Germinal center (tissue), 1 donor: ENCODE measurements around the gene PRDM16.
A peak's percentile ranks its signal among the peaks of the same experiment; 100 is the strongest.
"Not testable (repeated sequence)": the region's sequence is repeated elsewhere in the genome, so short reads cannot be mapped to it uniquely, and the experiment has no call there.

Source experiments
- DNase-seq: peaks from one replicate; pipeline ENCODE4 v3.0.0; 2012; ENCODE audit warnings: mixed read lengths, low spot score

The PRDM16 gene

GRCh38 chr1:3282186-3282585 lies 213.2 kb downstream of the PRDM16 start:
- no peak for DNase-seq

DNA sequence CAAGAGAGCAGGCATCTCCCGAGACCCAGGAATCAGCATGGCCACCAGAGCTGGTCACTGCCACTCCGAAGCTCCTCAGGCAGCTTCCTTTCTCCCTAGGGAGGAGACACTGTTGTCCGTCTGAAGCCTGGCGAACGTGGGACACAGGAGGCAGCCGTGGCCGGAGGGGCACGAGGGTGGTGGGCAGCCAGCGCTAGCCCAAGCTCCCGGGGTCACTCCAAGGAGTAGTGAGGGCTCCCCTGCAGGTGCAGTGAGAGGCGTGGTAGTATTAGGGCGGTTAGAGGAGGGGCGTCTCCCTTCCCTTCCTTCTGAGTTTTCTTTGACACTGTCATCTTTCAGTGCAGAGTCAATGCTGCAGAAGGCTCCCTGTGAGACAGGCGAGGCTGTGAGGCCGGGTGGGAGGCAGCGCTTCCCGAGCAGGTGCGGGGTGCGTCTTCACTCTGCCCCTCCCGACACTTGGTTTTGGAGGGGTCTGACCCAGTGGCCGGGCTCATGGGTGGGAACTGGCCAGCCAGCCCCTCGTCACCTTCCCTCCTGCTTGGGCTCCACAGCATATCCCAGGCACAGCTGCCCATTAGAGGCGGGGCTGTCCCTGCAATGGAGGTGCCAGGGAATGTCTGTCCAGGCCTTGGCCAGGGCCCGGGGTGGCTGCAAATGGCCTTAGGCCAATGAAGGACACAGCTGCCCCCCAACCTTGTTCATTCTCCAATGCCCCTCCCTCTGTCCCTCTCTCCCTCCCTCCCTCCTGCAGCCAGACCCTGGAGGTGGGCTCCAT lies 213.8 kb downstream of the PRDM16 start:
- no peak for DNase-seq

DNA sequence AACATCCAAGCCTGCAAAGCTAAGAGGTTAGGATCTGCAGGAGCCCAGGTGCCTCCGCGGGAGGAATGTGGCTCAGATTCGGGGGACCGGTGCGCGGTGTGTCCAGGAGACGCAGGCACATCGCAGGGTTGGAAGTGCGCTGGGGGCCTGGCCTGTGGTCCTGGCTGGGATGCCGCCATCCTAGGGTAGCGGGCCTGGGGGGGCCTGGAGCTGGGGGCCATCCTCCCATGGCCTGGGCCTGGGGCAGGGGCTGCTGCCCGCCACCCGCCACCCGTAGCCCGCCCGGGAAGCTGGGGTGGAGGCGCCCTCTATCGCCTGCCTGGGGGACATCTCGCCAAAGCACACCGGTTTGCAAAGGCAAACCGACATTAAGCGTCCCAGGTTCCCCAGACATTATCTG lies 214.8 kb downstream of the PRDM16 start:
- peak; percentile 13 for DNase-seq

DNA sequence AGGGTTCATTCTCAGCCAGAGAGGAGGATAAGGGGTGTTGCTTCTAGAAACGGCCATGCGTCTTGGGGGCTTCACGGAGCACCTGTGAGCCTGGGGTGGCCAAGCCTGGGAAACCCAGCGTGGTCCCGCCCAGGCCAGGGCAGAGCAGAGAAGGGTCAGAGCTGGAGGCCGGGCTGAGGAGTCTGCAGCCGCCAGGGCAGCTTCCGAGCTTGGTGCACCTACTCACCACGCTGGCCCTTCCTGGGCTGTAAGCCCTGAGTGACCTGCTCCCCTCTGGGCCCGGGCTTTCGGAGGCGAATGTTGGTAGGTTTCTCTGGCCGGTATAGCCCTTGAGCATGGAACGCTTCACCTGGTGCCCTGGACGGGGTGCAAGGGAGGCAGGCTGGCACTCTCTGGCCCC lies 215.7 kb downstream of the PRDM16 start:
- no peak for DNase-seq

DNA sequence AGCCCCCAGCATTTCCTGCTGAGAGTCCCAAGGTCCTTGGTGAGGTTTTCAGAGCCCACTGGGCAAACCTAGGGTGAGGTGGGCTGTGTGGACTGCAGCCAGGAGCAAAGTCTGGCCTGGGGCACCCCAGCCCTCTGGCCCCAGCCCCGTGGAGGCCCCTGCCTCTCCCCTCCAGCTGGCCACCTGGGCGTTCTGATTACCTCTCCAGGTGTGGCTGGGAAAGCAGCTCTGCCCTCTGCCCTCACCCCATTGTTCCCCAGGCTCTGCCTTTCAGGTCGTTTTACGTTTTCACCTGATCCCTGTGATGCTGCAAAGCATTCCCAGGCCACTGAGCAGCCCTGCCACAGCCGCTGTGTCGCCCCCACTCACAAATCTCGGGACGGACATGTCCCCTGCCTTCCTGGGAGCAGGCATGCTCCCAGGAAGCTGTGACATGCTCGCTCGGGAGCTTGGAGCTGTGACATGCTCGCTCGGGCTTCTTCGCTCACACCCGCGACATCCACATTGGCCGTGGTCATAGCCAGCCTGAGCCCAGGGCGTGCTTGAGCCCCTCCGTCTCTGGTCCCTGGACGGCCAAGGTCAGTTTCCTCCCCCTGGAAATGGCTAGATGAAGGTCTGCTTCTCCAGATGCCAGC lies 216.2 kb downstream of the PRDM16 start:
- no peak for DNase-seq

GRCh38 chr1:3287095-3287494 lies 218.1 kb downstream of the PRDM16 start:
- not testable (repeated sequence) for DNase-seq

DNA sequence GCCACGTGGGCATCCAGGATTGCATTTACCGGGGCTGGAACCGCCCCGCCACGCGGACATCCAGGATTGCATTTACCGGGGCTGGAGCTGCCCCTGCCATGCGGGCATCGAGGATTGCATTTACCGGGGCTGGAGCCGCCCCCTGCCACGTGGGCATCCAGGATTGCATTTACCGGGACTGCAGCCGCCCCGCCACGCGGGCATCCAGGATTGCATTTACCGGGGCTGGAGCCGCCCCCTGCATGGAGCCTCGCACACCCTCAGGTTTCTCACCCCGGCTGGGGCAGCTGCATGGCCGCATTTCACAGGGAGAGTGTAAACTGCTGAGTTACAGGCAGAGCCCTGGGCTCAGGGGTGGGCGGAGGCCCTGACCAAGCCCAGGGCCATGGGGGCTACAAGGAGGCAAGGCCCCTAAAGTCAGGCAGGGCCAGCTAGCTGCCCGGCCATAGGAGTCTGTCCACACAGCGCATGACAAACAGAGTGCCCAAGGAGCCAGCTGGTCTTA lies 218.7 kb downstream of the PRDM16 start:
- DNase-seq, result no peak

- DNase-seq, result no peak
Observed at GRCh38 chr1:3289502-3289901, 220.5 kb downstream of the PRDM16 start.

DNA sequence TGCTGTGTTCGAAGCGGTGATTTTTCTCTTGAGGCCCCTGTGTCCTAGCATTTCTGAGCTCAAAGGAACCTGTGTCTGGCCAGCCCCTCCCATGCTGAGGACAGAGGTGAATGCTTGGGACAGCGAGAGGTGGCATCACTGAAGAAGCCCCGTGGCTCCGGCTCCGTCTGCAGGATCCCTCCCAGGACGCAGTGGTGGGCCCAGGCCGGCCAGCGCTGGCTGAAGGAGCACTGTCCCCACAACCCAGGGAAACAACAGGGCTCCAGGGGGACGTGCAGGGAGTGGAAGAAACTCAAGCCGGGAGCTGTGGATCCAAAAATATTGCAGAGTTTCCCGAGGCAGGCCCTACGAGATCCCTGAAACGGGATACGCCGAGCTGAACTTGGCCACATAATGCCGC lies 221.4 kb downstream of the PRDM16 start:
- DNase-seq, result no peak

DNA sequence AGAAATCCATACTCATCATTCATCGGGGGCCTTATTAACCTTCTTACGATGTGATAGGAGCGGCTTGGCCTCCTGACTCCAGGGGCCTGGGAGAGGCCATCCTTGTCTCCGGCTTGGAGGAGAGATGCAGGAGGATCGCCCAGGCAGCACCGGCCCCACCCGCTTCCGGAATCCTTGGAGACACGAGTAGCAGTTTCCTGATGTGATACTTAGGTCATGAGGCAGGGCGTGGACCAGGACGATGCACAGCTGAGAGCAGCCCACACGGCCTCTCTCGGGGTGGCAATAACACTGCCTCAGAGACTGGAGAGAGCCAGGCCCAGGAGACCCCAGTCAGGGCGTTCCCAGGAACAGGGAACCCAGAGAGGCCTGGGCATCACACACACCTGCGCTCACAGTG lies 221.9 kb downstream of the PRDM16 start:
- no peak for DNase-seq

GRCh38 chr1:3292051-3292722 lies 223.2 kb downstream of the PRDM16 start:
- no peak for DNase-seq

DNA sequence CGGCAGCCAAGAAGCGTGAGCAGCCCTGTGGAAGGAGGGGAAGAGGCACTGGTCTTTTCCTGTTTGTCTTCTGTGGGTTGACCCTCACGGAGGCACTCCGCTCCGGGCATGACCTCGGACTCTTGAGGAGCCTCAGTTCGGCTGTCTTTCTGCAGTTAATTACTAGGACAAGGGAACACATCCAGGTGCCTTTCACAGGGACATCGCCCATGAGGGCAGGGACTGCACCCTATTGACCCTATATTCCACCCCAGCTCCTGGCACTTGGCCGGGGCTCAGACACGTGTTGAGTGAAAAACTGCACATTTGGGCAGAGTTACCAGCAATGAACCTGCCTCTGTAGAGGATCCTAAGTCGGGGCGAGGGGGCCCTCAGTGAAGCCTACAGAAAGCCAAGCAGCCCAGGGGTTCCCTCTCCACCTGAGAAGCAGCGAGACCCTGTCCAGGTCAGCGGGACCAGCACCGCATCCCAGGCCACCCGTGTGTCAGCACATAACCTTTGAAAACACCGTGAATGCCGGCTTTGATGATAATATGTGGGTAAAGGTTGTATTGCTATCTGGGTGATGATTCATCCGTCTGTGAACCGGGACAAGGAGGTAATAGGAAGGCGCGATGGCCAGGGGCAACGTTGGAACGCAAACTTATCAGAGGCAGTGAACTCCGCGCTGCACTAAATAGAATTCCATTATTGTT lies 224.0 kb downstream of the PRDM16 start:
- DNase-seq, result no peak

- no peak for DNase-seq
Observed at GRCh38 chr1:3293563-3294080, 224.6 kb downstream of the PRDM16 start.

GRCh38 chr1:3294450-3294849 lies 225.4 kb downstream of the PRDM16 start:
- DNase-seq, result no peak

- no peak for DNase-seq
Observed at GRCh38 chr1:3295846-3296245, 226.8 kb downstream of the PRDM16 start.

- DNase-seq, result no peak
Observed at GRCh38 chr1:3296326-3296725, 227.3 kb downstream of the PRDM16 start.

DNA sequence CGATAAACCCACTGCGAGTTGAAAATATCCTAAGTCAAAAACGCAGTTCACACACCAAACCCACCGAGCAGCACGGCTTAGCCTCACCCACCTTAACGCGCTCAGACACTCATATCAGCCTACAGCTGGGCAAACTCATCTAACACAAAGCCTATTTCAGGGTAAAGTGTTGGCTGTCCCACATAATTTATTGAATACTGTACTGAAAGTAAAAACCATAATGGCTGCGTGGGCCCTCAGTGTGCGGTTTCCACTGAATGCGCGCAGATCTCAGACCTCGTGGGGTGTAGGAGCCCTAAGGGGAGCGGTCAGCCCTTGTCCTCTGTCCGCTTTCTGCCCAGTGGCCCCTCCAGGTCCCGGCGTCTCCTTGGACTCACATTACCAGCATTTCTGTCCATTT lies 227.8 kb downstream of the PRDM16 start:
- DNase-seq, result no peak

- no peak for DNase-seq
Observed at GRCh38 chr1:3297756-3298155, 228.8 kb downstream of the PRDM16 start.

DNA sequence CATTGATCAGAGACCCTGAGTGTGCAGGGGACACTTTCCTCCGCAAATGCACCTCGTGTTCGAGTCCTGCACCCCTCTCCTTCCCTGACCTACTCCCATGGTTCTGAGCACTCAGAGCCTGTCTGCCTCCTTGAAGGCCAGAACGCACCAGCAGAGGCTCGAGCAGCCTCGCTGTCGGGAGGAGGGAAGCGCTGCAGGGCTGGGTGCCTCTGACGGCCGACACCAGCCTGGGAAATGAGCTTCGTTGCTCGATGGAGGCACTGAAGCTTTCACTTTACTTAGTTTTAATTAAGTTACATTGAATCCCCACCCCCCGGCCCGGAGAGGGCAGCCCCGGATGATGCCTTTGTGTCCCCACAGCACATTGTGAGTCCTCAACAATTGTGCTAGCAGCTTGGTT lies 229.2 kb downstream of the PRDM16 start:
- no peak for DNase-seq

DNA sequence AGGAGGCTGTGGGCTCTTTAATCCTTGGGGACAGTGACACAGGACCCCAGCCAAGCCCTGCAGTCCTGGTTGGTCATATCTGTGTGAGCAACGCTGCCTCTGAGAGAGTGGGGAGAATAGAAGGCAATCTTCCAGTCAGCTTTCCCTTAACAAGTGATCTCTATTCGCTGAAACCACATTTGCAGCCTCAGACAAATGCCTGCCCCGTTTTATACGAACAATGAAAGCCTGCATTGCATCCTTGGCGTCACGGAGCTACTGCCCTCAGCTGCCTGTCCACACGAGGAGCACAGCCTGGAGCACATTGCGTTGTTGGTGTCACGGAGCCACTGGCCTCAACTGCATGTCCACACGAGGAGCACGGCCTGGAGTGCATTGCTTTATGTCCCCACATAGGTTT lies 235.2 kb downstream of the PRDM16 start:
- DNase-seq, result no peak

- DNase-seq, result no peak
Observed at GRCh38 chr1:3304692-3305091, 235.7 kb downstream of the PRDM16 start.

DNA sequence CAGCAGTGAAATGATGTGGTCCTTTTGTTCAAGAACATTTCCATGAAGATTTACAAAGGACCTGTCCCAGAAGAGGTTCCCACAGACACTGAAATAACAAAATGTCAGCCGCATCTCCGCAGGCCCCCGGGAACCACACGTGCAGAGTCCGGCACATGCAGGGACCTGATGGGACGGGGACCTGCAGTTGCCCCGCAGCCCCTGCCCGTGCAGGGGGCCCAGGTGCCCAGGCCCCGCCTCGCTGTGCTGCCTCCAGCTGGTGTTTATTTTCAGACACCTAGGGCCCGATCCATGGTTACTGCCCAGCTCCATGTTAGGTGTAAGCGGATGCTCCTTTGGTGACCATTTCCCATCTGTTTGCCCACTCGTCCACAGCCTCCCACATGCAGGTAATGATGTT lies 236.2 kb downstream of the PRDM16 start:
- DNase-seq, result no peak
